ENCODE results near the gene TEX261.

- TF ChIP-seq, protein P1, sequence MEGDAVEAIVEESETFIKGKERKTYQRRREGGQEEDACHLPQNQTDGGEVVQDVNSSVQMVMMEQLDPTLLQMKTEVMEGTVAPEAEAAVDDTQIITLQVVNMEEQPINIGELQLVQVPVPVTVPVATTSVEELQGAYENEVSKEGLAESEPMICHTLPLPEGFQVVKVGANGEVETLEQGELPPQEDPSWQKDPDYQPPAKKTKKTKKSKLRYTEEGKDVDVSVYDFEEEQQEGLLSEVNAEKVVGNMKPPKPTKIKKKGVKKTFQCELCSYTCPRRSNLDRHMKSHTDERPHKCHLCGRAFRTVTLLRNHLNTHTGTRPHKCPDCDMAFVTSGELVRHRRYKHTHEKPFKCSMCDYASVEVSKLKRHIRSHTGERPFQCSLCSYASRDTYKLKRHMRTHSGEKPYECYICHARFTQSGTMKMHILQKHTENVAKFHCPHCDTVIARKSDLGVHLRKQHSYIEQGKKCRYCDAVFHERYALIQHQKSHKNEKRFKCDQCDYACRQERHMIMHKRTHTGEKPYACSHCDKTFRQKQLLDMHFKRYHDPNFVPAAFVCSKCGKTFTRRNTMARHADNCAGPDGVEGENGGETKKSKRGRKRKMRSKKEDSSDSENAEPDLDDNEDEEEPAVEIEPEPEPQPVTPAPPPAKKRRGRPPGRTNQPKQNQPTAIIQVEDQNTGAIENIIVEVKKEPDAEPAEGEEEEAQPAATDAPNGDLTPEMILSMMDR (IDR thresholded peaks at IDR 0.05; ENCODE audit: low read length): no peak
- TF ChIP-seq EZH2 (optimal IDR thresholded peaks at IDR 0.05; ENCODE audit: low read depth, low read length): no peak
Measured at GRCh38 chr2:70999362-70999761, 4.7 kb upstream of the TEX261 start.
